Midbrain (tissue), 1 donor: ENCODE data around the gene FLNB.
"Not testable (repeated sequence)": the region's sequence is repeated elsewhere in the genome, so short reads cannot be mapped to it uniquely, and the experiment has no call there.

Experiments
- DNase-seq: peaks from one replicate; lab custom pipeline; 2025; lab: John Stamatoyannopoulos, UW

The FLNB gene

DNA sequence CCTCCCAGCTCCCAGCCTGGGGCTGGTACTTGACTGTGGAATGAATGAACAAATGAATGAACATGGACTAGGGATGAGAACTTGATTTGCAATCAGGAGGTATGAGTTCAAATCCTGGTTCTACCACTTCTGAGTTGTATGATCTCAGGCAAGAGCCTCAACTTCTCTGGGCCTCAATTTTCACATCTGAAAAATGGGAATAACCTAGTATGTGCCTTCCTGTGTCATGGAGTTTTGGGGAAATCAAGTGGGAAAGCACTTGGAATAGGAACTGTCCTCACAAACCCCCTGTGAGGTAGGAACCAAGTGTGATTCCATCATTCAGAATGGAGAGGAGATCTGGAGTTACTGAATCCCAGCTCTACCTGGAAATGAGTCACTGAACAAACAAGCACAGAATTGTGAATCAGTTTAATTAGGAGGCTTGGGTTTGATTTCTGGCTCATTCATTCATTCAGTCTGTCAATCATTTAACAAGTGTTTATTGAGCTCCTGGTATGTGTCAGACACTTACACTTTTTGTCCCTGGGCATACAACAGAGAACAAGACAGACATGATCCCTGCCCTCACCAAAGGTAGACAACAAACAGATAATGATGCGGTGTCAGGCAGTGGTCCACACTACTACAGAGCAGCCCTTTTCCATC lies 172.8 kb downstream of the FLNB start:
- DNase-seq: no peak

DNA sequence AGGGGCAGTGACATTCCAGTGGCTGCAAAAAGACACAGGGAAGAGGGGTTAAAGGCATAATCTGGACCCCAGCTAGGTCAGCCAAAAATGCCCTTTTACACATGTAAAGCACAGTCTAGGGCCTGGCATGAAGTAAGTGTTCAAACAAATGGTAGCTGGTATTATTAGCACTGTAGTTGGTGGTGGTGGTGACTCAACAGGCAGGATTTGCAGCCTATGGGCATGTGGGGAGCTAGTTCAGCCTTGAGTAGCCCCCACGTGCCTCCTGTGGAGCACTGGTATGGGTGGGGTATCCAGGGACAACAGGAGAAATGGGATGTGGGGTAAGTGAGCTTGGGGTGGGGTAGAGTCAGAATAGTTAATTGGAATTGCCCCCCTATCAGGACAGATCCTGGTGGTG lies 175.0 kb downstream of the FLNB start:
- DNase-seq: no peak

DNA sequence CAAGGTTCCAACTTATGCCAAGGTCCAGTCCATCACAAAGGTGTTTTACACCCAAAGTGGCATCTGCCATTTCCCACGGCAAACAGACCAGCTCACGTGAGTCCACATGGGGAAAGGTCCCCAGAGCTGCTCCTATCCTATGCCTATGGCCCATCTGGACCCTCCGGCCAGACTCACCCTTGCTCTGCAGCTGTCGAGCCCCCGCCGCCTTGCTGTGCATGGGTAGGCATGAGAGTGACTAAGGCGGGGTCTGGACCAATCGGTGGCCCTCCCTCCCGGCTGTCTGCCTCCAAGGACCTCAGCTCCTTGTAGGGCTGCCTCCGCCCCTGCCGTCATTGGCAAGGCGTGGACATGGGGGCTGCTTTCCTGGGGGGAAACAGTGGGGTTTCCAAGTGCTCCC lies 175.7 kb downstream of the FLNB start:
- DNase-seq: no peak

DNA sequence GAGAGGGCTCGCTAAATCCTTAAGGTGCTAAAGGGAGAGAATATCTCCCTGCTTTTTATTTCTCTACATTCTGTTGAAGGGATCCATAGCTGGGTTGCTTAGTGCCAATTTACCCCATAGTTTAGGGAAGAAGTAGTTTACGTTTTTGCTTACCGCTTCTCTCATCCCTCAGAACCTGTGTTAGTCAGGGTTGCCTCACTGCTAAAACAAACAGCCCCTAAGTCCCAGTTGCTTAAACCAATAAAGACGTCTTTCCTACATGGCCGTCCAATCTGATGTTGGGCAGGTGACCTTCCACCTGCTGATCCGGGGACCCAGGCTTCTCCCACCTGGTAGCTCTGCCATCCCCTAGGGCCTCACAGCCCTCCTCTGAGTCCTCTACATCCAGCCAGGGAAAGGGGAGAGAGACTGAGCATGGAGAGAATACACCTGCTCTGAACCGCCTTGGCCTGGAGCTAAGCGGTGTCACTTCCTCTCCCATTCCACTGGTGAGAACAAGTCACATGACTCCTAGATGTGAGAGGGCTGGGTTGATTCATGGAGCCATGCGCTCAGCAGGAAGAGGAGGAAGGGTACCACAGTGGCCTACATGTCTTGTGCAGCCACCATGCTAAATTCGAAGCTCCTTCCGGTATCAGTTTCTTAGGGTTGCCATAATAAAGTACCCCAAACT lies 176.2 kb downstream of the FLNB start:
- DNase-seq: no peak

DNA sequence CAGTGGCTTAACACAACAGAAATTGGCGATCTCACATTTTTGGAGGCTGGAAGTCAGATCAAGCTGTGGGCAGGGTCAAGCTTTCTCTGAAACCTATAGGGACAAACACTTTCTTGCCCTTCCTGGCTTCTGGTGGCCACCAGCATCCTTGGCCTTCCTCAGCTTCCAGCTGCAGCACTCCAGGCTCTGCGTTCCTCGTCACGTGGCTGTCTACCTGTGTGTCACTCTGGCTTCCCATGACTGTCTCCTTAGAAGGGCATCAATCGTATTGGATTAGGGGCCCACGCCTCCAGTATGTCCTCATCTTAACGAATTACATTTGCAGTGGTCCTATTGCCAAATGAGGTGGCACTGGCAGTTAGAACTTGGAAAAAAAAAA lies 176.7 kb downstream of the FLNB start:
- no peak for DNase-seq

DNA sequence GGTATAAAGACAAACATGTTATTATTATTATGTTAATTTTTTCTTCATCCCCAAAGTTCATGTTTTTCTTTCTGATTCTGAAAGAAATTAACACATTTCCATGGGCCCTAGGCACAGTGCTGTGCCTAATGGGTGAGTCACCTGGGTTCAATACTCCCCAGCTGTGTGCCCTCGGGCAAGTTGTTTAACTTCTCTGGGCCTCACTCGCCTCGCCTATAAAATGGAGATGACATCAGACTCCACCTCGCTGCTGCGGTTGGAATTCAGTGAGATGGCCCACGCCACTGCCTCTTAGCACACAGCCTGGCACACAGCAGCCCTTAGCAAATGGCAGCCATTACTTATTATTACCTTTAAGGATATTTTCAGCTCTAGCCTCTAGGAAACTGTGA lies 179.9 kb downstream of the FLNB start:
- DNase-seq: no peak

DNA sequence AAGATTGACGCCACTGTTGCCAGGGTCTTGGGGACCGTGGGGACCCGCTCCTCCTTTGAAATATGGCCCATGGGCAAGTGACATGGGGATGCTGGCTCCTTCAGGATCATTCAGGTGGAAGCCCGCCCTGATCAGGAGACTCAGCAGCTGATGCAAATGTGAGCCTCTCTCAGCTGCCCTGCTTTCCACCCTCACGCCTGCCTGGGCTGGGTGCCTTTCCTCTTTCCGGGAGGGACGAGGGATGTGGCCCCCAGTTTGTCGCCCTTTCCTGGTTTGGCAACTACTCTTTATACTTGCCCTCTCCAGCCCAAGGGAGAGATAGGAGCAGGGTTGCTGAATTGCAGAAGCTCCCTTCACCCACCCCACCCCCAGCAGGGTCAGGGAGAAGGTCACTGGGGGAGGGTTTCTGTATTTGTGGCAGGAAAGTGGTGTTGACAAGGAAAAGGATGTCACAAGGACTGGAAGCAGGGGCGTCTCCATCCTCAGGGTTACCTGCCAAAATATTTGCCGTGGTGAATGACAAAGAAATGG lies 180.8 kb downstream of the FLNB start:
- no peak for DNase-seq

DNA sequence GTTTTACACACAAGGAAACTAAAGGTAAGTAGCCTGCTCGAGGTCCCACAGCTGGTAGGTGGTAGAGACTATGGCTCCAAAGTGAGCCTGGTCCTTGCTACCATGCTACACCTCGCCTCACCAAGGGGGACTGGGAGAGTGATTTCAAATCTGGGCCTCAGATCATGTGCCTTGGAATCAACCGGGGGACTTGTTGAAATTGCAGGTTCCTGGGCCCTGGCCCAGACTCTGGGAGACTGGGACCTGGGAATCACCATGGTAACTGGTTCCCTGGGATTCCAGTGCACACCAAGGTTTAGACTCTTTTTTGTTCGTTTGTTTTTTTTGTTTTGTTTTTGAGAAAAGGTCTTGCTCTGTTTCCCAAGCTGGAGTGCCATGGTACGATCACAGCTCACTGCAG lies 181.5 kb downstream of the FLNB start:
- DNase-seq: no peak

DNA sequence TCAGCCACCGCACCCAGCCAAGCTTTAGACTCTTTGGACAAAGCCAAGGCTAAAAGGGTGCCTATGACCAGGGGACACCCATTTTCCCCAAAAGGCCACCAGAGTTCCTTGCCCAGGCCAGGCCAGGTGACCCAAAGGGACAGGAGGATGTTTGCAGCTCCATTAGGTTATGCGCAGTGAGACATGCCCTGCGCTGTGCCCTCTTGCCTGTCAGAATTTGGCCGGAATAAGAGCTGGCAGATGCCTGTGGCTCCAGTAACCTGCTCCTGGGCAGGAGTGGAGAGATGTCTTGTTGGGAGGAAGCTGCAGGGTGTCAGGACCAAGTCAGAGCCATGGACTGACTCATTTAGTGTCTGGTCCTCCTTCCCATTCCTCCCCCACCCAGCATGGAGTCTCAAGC lies 182.1 kb downstream of the FLNB start:
- no peak for DNase-seq

DNA sequence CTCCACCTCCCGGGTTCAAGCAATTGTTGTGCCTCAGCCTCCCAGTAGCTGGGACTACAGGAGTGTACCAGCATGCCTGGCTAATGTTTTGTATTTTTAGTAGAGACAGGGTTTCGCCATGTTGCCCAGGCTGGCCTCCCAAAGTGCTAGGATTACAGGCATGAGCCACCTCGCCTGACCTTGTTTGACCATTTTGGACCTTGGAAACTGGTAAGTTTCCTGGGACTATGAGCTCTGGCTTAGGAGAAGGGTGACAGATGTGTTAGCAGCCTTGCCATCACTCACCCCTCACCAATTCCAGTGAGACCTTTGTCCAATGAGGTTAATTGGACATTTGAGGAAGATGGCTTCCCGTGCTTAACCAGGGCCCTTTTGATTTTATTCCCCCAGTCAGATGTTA lies 182.7 kb downstream of the FLNB start:
- no peak for DNase-seq

DNA sequence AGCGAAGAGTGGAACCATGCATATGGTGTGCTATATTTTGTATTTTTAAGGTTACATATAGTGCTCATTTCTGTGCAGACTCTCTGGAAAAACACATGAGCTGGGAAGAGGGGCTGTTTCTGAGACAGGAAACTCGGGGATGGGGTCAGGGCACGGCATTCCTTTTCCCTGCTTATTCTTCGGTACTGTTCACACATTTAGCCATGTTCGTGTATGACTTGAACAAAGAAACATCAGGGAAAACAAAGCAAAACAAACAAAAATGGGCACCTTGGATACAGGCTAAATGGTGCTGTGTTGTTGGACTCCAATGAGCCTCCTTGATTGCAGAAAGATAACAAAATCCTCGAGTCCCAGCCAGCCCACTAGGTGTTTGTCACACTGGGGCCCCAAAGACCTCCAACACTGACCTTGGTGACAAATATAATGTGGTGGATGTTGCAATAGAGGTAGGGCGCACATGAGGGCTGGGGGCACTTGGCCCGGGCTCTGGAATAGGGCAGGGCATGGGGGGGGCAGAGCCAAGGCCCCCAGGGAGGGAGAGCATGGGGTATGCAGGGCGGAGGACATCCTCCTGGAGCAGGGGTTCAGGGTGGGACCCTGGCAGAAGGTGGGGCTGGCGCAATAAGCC lies 183.3 kb downstream of the FLNB start:
- no peak for DNase-seq

DNA sequence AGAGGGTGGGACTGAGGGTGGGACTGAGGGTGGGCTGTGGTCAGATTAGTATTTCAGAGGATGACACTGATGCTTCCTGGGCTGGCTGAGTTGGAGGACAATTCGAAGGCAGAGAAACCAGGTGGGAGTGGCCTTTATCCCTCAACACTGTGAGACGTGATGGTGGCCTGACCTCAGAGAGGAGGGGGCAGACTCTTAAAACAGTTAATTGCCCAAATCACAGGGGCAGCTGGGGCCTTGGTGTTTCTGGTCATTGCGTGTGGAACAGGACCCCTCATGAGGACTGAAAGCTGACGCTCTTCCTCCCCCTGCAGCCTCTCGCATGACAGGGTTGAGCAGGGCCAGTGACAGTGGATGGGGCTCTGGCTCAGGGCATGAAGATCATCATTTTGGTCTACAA lies 183.8 kb downstream of the FLNB start:
- no peak for DNase-seq

DNA sequence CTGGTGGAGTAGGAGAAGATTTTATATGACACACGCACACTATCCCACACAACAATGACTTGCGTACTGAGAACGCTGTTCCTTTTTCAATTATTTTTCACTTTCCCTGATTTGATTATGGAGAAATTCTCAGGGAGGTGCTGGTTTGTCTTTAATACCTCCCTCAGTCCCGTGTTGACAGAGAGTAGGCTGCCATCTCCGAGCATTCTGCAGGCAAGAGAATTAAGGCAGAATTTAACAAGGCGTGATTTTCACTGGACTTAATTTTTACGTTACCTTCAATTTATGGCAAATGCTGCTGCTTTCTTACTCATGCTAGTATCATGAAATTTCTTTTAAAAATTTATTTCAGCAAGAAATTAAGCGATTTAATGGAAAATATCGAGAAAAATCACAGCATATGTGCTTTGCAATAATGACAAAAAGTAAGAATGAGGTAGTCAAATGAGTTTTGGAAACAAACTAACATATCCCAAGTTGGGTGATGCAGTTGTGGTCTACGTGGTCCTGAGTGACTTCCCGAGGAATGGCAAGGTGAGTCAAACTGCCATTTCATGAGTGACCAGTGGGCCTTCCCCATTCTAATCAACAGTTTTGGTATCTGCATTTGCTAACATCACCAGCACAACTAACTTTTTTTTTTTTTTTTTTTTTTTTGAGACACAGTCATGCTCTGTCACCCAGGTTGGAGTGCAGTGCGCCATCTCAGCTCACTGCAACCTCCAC lies 185.6 kb downstream of the FLNB start:
- DNase-seq: no peak

DNA sequence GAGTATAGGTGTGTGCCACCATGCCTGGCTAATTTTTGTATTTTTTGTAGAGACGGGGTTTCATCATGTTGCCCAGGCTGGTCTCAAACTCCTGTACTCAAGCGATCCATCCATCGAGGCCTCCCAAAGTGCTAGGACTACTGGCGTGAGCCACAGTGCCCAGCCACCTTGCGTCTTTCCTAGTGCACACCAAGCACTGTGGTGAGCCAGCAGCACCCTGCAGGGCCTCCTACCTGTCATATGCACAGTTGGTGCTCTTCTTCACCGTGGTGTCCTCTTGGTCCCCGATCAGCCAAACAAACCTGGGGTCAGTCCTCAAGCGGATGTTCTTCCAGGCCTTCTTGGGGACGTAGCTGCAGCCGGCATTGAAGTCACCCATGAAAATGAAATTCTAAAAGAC lies 189.4 kb downstream of the FLNB start:
- DNase-seq: no peak

DNA sequence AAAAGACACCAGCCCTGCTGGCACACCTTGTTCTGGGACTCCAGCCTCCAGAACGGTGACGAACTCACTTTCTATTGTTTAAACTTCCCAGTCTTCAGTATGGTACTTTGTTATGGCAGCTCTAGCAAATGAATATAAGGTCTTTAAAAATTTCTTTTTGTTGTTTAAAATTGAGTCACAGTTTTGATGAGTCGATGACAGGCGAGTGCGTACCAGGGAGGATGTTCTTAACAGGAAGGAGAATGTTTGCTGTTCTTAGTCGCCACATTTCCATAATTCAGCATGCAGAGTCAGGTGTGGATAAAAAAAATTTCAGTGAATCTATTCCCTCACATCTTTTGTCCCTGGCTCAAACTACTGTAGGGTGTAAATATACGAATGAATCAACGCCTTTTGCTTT lies 190.1 kb downstream of the FLNB start:
- DNase-seq: no peak

DNA sequence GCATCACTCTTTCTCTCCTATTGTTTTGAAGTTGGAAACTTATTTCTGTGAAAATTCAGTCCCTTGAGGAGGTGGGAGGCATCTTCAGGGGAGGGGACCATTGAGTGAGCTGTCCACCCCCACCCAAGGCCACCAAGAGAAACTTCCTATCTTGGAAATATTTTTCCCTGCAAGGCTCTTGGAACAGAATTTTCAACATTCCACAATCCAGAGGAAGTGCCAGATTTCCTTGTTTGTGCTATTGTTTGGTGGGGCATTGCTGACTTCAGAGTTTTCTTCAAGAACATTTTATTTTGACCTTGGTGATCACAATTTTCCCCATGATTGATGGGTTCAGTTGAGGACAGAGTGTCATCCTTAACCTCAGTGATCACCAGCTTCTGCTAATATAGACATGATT lies 190.6 kb downstream of the FLNB start:
- no peak for DNase-seq

DNA sequence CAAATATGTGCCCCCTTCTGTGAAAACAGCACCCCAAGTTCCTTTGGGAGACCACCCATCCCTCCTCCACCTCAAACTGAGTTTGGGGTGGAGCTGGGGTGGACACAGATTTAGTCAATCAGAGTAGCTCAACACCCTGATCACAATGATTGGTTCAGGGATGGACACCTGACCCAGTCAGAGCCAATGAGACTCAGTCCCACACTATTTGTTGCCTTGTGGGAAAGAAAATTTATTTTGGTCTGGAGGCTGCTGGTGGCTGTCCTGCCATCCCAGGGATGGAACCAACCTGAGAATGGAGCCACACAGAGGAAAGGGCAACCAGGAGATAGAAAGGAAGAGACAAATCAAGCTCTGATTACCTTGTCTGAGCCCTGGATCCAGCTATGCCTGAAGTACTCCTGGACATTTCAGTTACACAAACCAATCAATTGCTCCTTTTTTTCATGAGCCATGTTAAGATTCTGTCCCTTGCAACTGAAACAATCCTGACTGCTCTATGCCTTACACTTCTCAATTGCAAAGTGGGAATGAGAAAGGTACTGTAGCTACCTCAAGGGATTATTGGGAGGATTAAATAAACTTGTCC lies 192.0 kb downstream of the FLNB start:
- no peak for DNase-seq

DNA sequence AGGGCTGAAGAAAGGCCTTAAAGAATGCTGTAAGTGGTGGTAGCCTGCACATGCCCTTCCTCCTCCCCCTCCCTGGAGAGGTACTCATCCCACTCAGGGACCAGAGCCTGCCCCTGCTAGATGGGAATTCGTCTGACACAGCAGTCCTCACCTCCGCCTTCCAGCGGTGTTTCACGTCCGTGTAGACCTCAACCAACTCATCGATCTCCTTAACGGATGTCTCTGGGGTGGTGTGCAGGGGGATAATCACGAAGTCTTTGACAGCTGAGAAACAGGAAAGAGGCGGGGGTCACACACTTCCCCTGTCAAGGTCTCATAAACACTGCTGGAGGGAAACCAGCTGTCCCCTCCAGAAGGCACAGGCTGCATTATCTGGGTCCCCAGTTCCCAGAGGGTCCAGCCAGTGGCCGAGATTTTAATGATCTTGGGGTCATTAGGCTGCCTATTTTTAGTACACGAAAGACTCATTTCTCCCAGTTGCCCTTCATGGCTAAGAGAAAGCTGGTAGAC lies 192.7 kb downstream of the FLNB start:
- DNase-seq: no peak

DNA sequence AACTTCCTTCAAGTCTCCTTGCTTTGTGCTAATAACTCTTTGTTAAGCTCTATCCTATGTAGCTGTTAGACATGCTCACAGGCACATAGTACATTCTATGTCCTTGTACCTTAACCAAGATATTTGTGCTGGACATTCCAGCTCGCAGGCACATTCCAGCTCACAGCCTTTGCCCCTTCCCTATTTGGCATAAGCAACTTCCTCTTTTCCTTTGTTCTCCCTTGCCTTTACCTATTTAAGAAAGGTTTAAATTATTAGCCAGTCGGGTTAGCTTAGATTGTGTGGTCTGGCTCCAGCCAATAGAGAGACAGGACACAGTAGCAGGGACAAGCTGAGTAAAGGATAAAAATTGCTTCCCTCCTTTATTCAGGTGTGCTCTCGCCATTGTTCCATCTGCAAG lies 193.2 kb downstream of the FLNB start:
- not testable (repeated sequence) for DNase-seq

DNA sequence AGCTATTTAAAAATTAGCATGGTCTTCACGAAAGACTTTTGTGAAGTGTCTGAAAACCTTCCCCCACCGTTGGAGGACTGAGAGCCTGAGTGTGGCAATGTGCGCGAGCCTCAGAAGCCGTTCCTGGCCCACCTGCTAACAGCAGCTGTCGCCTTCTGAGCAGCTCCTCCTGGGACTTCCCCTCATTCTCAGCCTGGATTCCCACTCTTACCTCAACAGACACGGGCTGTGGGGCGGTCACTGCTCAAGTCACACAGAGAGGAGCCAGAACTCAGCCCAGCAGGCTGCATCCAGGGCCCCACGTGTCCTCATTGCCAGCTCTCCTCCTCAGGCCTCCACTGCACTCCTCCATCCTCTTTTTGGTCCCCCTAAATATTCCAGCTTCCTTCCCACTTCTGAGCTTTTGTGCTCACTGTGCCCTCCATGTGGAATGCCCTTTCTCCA lies 194.7 kb downstream of the FLNB start:
- no peak for DNase-seq

DNA sequence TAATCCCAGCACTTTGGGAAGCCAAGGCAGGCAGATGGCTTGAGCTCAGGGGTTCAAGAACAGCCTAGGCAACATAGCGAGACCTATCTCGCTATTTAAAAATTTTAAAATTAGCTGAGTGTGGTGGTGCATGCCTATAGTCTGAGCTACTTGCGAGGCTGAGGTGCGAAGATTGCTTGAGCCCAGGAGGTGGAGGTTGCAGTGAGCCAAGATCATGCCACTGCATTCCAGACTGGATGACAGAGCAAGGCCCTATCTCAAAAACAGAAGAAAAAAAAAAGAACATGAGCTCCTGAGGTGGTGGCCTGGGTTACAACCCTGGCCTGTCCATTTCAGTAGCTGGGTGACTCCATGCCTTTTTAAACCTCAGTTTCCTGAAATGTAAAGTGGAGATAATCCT lies 195.3 kb downstream of the FLNB start:
- DNase-seq: no peak

DNA sequence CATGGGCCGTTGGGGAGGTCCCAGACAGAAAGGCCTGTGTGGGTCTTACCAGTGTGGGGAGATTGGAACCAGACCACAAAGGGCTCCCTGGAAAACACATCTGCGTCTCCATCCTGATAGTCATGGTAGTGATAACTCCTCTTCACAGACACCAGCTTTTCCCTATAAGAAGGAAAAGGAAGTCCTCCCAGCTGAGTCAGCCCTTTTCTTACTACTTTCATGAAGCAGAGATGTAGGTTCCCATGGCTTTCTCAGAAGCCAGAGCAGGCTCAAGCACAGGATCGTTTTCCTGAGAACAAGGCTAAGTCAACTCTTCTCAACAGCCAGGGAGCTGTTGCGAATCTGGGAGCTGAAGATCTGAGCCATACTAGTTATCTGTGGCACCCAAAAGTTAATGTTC lies 196.5 kb downstream of the FLNB start:
- DNase-seq: peak; percentile 4
